Measurements from ENCODE around the gene NFIB. TPM values are rescaled to one million over a fixed set of nuclear protein-coding genes. Genes with fewer than 3 reads are reported as not detected.
A peak's percentile ranks its signal among the peaks of the same experiment; 100 is the strongest.

The NFIB gene
- polyA plus RNA-seq, 1 of the 3 experiments (the other 2 are of a cell fraction), result 9.2 TPM

DNA sequence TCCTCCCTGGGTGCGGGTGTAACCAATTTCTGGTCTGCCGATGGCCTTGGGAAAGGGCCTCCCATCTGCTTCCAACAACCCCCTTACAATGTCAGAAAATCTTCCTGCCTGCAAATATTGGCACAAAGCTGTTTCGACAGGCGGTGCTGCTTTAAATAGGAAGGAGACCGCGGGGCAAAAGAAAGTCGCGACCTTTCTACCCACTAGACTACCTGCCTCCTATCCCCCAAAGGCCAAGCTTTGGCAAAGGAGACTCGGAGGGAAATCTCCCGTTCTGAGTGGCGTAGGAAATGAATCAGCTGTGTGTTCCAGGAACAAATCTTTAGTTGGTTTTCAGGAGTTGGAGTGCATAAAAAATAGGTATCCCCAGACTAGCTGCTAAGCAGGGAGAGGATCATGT, 36.8 kb upstream of the NFIB start (continued):
- TF ChIP-seq, protein P1, sequence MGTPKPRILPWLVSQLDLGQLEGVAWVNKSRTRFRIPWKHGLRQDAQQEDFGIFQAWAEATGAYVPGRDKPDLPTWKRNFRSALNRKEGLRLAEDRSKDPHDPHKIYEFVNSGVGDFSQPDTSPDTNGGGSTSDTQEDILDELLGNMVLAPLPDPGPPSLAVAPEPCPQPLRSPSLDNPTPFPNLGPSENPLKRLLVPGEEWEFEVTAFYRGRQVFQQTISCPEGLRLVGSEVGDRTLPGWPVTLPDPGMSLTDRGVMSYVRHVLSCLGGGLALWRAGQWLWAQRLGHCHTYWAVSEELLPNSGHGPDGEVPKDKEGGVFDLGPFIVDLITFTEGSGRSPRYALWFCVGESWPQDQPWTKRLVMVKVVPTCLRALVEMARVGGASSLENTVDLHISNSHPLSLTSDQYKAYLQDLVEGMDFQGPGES (IDR thresholded peaks at IDR 0.05; ENCODE audit: low read depth, low read length), result no peak
- TF ChIP-seq RFX5 (IDR thresholded peaks at IDR 0.05; ENCODE audit: low read length) (no peak), EP300 (IDR thresholded peaks at IDR 0.05; ENCODE audit: borderline replicate concordance in 1 of 2, low read depth in 1 of 2, low read length in 1 of 2) (no peak)
- TF ChIP-seq, protein P2, sequence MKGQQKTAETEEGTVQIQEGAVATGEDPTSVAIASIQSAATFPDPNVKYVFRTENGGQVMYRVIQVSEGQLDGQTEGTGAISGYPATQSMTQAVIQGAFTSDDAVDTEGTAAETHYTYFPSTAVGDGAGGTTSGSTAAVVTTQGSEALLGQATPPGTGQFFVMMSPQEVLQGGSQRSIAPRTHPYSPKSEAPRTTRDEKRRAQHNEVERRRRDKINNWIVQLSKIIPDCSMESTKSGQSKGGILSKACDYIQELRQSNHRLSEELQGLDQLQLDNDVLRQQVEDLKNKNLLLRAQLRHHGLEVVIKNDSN (IDR thresholded peaks at IDR 0.05; ENCODE audit: borderline replicate concordance, low read depth), result no peak

DNA sequence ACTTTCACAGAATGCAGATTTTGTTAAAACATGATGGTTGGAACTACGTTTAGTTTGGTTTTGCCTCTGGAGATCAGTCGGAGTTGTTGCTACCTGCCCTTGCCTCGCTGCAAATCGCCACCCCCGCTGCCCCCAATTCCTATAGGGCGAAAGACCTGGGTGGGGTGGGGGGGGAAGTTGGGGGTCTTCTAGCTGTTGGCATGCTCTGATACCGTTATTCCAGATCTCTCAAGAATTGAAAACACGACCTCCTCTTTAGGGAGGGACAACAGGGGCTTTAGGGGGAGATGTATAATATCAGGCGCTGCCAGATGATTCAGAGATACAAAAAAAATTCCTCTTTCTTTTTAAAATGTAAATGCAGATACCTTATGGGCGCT, 36.4 kb upstream of the NFIB start:
- Histone ChIP-seq H3K4me3 (ENCODE audit: low read depth in 2 of 2, low read length in 1 of 2) (no peak overlapping the region), H3K4me2 (no peak overlapping the region), H3K9me2 (no peaks in the 10 kb centered on the region), H3K36me3 (replicated peaks in 1 of 2; ENCODE audit: control insufficient read depth in 1 of 2, insufficient read depth in 2 of 2, low read length in 1 of 2) (no peaks in the 10 kb centered on the region), H4K20me1 (ENCODE audit: insufficient read depth) (no peaks in the 10 kb centered on the region), H3K79me2 (ENCODE audit: insufficient read depth) (no peaks in the 10 kb centered on the region), H3K27me3 (ENCODE audit: insufficient read depth) (no peaks in the 10 kb centered on the region), H3K9ac (no peak overlapping the region), H3K4me1 (ENCODE audit: control insufficient read depth in 1 of 2, insufficient read depth in 2 of 2, low read depth in 1 of 2, low read length in 1 of 2) (peaks cover 0 to 12% of the 10 kb centered on the region in 2 experiments; a peak in 1 of 4 replicates), H3F3A (replicated peaks; ENCODE audit: insufficient read depth) (no peaks in the 10 kb centered on the region), H2AFZ (ENCODE audit: low read depth) (no peak overlapping the region), H3K9me3 (no peaks in the 10 kb centered on the region), H3K27ac (ENCODE audit: low read depth in 2 of 2, low read length in 1 of 2) (no peak overlapping the region)
- DNase-seq, result no peak
- TF ChIP-seq TAF1 (IDR thresholded peaks at IDR 0.05; ENCODE audit: borderline replicate concordance, low read depth, low read length) (no peak), EZH2phosphoT487 (IDR thresholded peaks at IDR 0.05; ENCODE audit: borderline replicate concordance, low read depth) (no peak), YY1 (IDR thresholded peaks at IDR 0.05; ENCODE audit: low read depth) (no peak), CHD2 (IDR thresholded peaks at IDR 0.05; ENCODE audit: low read length, partially characterized antibody) (no peak)
- TF ChIP-seq, protein P1 (IDR thresholded peaks at IDR 0.05; ENCODE audit: low read depth, low read length), result no peak
- POLR2A ChIA-PET, result no interaction called here
- 92% methylated on average over 6 of the region's 10 CpGs for WGBS (ENCODE audit: low lambda C conversion rate)
- CTCF ChIA-PET, result interaction anchor here (1.4 to 4.6 kb wide), 2 partner anchors 311 to 922 kb away, joined by 4 to 52 read pairs; no protein-coding TSS in a partner anchor

GRCh38 chr9:14349447-14350348, 35.8 kb upstream of the NFIB start:
- Histone ChIP-seq H3K4me3 (ENCODE audit: low read depth in 2 of 2, low read length in 1 of 2) (no peak overlapping the region), H3K27ac (ENCODE audit: low read depth in 2 of 2, low read length in 1 of 2) (no peak overlapping the region), H3K4me1 (ENCODE audit: control insufficient read depth in 1 of 2, insufficient read depth in 2 of 2, low read depth in 1 of 2, low read length in 1 of 2) (peaks cover 0 to 12% of the 10 kb centered on the region in 2 experiments; a peak in 1 of 4 replicates), H3F3A (replicated peaks; ENCODE audit: insufficient read depth) (no peaks in the 10 kb centered on the region), H2AFZ (ENCODE audit: low read depth) (no peak overlapping the region), H3K9ac (no peak overlapping the region), H3K79me2 (ENCODE audit: insufficient read depth) (no peaks in the 10 kb centered on the region), H3K4me2 (no peak overlapping the region), H3K36me3 (replicated peaks in 1 of 2; ENCODE audit: control insufficient read depth in 1 of 2, insufficient read depth in 2 of 2, low read length in 1 of 2) (no peaks in the 10 kb centered on the region), H3K9me2 (no peaks in the 10 kb centered on the region), H4K20me1 (ENCODE audit: insufficient read depth) (no peaks in the 10 kb centered on the region), H3K9me3 (no peaks in the 10 kb centered on the region), H3K27me3 (ENCODE audit: insufficient read depth) (no peaks in the 10 kb centered on the region)
- ChIA-PET CTCF (no interaction called here), POLR2A (no interaction called here)
- WGBS (ENCODE audit: low lambda C conversion rate), result 97% methylated on average over 42 of the region's 42 CpGs
- DNase-seq, result peak; percentile 6
- TF ChIP-seq NRF1 (IDR thresholded peaks at IDR 0.05; ENCODE audit: low read depth, low read length) (no peak), FOSL2 (IDR thresholded peaks at IDR 0.05; ENCODE audit: borderline replicate concordance, low read depth) (no peak), EP300 (IDR thresholded peaks at IDR 0.05; ENCODE audit: borderline replicate concordance in 1 of 2, low read depth in 1 of 2, low read length in 1 of 2) (no peak), GABPA (IDR thresholded peaks at IDR 0.05; ENCODE audit: low read depth) (no peak), YY1 (IDR thresholded peaks at IDR 0.05; ENCODE audit: low read depth) (no peak), TCF12 (IDR thresholded peaks at IDR 0.05) (no peak), RFX5 (IDR thresholded peaks at IDR 0.05; ENCODE audit: low read length) (no peak)

Data from SK-N-SH (cell line).